Vagina (tissue), 2 donors: ENCODE measurements around the gene COL11A1.

ENCODE experiments used
- CTCF ChIP-seq, 3 experiments: fragments of 450-650 bp in 2 of 3; fragments of 200-600 bp in 1 of 3; sonication (generic) in 1 of 3; IDR thresholded peaks; one replicate each; pipeline ENCODE4 v1.5.1; 2017 to 2019; ENCODE audit warnings: antibody characterized with exemption in 3 of 3, mild to moderate bottlenecking in 2 of 3, moderate library complexity in 2 of 3
- POLR2AphosphoS5 ChIP-seq, 2 donors: sonication (generic); formaldehyde crosslinking; IDR thresholded peaks; one replicate each; pipeline ENCODE4 v1.9.0; 2017; ENCODE audit warnings: antibody characterized with exemption in 2 of 2, mild to moderate bottlenecking in 2 of 2, low read depth in 1 of 2; ENCODE audit not compliant: insufficient read depth in 1 of 2

DNA sequence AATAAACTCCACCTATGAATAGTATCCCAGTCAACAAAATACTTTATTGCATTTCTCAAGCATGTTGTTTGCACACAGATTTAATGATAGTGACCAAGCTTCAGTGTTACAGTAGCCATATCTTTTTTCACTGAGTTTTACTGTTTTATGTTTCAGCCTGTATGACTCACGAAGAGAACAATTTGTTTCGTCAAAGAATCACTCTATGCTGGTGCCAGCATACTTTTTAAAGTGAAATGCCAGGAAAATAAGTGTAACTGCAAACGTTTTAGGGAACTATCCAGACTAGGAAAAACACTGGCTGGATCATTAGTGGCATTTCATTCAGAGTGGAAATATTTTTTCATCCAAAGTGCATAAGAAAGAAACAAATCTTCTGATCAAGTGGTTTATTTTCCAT, 210.8 kb downstream of the COL11A1 start:
- TF ChIP-seq CTCF (IDR thresholded peaks at IDR 0.05), result no peak
- TF ChIP-seq POLR2AphosphoS5 (IDR thresholded peaks at IDR 0.05; ENCODE audit: insufficient read depth in 1 of 2, low read depth in 1 of 2), result no peak
